CD4-positive, alpha-beta T cell treated with Interleukin-4 for 4 hours (primary cell): ENCODE measurements around the gene AFF1.
"Not testable (repeated sequence)": the region's sequence is repeated elsewhere in the genome, so short reads cannot be mapped to it uniquely, and the experiment has no call there.

ENCODE experiments used
- DNase-seq: peaks from one replicate; pipeline ENCODE4 v3.0.0-alpha.2; 2020

Gene AFF1

DNA sequence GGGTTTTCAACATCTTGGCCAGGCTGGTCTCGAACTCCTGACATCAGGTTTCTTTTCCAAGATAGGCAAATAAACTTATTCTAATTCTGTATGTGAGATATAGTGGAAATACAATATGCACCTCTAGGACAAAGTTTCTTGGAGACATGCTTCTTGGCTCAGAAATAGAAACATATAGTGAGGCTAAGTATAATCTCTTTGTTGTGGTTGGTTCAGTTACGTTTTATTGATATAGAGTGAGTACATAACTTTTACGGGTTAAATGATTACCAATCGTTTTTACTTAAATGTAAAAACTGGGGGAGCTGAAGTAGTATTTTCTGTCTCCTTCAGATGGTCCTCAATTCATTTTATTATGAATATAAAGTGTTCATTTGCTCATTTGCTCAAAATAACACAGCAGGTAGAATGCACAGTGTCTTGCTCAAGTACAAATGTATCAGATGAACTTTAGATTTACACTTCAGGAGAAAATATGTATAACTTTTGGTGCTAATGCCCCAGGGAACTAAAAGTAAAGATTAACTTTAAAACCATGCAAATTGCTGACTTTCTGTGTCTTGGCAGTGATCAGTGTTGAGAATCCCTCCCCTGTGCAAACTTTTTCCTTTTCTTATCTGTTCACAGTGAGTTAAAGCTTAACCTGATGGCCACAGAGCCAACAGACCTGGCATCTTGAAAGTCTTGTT is 77.6 kb downstream of the AFF1 start:
- no peak for DNase-seq

DNA sequence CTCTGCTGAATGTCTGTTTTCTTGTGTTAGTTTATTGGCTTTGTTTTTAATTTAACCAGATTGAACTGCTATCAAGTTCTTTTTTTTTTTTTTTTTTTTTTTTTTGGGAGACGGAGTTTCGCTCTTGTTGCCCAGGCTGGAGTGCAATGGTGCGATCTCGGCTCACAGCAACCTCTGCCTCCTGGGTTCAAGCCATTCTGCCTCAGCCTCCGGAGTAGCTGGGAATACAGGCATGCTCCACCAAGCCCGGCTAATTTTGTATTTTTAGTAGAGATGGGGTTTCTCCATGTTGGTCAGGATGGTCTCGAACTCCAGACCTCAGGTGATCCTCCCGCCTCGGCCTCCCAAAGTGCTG is 78.1 kb downstream of the AFF1 start:
- not testable (repeated sequence) for DNase-seq

DNA sequence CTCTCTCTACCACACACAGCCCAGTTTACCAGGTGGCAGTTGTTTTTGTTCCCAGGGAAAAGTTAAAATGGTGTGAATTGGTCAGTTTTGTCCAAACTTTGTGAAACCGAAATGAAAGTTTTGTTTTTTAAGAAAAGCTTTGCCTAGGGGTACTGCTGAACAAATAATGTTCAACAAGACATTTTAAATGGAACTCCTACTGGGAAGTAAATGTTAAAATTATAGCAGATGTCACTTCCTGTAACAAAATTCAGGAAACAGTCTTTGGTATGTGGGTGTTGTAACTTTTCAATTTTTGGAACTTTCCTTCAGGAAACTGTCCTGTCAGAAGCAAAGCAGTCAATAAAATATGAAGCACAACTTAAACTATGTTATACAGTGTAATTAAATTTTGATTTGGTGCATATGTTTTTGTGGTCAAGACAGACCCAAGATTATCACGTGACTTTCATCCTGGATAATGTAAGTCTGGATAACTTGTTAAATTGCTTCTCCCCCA is 79.5 kb downstream of the AFF1 start:
- no peak for DNase-seq

DNA sequence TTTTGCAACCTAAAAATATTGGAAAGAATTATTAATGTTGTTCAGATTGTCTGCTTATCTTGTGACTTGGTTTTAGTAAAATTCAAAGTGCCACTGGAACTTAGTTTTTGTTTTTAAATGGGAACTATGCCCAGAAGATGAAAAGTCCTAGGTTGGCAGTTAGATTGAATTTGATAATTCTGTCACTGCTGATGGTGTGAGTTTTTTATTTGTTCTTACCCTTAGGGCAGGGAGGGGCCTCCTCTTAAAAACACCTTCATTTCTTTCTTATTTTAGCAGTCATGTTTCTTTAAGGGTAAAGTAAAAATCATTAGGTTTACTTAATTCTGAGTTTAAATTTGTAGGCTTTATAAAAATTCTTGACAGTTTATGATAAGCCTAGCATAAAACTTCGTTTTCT is 80.6 kb downstream of the AFF1 start:
- no peak for DNase-seq

DNA sequence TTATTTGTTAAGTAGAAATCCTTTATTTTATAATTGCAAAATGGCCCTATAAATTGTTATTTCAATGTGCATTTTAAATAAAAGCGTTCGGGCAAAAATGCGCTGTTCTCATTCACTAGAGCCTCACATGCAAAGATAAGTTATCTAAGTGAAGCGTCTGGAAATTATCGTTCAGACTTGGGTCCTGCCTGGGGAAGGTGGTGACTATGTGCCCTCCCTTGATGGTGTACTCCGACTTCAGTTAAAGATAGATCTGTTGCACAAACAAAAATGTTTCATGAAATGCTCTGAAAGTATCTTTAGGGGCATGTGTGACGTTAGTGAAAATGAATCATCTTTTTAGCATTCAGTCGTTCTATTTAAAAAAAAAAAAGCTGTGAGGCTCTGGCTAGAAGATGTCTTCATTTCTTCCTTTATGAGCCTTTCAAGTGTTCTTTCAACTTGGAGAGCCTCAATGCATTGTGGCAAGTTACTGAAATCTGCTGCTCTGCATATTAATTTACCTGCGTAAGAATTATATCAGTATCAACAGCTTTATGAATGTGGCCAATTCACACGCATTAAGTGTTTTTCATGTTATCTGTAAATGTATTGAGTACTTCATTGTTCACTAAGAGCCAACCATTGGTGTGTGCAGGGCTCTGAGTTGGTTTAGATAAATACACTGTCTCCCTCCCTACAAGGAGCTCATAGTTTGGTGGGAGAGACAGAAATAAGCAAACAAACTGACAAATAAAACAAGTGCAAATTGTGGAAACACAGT is 83.0 kb downstream of the AFF1 start:
- DNase-seq = no peak

DNA sequence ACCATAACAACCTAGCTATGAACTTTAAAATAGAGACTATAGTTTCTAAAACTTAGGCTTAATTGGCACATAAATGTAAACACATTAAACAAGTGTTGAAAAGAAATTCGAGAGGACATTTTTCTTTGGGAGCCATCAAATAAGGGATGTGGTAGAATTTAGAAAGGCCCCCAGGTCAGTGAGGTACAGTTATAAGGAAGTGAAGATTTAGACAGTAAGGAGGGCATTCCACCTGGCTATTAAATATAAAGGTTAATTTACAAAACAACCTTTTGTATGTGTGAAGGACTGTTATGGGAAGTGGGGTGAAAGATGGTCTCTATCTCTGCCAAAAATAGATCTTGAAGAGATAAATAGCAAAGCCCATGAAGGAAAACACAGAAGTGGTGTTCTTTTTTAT is 83.9 kb downstream of the AFF1 start:
- no peak for DNase-seq

DNA sequence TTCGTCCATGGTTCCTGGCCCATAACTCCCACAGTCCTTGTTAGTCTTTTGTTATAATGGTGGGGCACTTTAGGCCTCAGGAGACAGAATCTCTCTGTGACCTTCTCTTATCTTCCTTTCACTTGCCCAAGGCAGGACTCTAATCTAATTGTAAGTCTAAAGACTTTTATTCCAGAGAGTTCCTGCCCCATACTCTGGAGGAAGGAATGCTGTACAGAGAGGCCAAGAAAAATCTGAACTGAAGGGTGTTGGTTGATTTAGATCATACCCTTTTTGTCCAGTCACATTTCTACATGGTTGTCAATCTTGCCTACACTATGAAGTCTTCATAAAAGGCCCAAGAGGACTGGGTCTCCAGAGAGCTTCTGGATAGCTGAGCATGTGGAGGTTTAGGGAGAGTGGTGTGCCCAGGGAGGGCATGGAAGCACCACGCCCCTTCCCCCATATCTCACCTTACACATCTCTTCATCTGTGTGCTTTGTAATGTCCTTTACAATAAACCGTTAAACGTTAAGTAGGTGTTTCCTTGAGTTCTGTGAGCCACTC is 84.5 kb downstream of the AFF1 start:
- no peak for DNase-seq

DNA sequence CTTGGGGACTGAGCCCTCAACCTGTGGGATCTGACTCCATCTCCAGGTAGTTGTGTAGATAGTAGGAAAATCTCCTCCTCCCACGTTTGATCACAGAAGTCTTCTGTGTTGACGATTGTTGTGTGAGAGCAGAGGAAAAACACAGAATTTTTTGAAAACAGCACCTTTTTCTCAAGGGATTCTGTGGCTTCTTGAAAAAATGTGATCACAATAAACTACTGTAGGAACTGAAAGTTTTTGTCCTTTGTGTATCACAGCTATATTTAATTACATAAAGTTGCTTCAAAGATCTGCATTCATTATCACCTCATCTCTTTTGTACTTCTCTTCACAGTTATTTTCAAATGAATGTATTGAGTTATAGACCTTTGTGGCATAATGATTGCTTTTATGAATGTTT is 85.1 kb downstream of the AFF1 start:
- no peak for DNase-seq

DNA sequence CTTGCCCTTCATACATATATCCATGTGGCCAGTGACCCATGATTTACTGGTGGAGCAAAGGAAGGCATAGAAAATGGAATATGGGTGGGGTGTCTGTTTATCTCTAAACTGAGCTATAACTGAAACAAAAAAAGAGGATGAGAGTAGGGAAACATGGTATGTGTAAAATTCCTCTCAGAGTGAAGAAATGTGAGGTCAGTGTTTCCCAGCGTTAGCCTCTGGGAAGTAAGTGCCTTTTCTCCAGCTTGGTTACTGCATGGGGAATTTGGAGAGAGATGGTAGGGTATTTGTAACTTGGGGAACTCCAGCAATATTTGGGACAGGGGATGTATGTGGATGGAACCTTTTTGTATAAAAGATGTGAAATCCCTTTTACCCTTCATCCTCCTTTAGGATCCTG is 89.4 kb downstream of the AFF1 start:
- no peak for DNase-seq

DNA sequence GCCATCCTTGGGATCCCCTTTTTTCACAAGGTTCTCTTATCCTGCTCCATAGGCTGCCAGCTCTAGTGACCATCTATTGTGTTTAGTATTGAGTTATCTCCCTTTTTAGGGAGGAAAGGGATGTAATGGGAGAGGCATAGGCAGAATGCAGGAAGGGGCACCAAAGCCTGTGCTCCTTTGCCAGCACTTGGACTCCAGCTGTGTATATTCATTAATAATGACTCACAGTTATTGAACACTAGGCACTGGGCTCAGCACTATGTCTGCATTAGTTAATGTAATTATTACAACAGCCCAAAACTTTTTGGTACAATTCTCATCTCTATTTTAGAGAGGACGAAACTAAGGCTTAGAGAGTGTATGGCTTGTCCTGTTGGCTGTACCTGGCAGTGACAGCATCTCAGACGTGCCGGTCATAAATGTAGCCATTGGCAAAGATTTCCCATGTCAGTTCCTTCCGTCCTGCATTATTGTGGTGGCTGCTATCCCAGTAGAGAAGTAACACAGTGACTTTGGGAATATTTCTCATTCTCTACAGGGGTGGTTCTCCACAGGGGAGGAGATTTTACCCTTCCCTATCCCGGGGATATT is 90.3 kb downstream of the AFF1 start:
- no peak for DNase-seq

DNA sequence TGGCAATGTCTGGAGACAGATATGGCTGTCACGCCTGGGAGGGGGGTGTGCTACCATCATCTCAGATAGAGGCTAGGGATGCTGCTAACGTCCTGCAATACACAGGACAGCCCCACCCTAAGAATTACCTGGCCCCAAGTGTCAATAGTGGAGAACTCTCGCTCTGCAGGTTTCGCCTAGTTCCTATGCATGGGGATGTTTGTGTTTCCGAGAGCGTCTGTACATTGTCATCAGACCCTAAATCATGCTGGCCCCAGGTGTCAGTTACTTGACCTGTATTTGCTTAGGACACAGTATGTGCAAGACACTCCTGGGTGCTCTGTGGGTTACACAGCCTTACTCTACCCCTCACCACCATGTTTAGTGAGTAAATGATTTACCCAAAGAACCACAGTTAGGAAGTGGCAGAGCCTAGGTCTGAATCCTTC is 90.8 kb downstream of the AFF1 start:
- no peak for DNase-seq

DNA sequence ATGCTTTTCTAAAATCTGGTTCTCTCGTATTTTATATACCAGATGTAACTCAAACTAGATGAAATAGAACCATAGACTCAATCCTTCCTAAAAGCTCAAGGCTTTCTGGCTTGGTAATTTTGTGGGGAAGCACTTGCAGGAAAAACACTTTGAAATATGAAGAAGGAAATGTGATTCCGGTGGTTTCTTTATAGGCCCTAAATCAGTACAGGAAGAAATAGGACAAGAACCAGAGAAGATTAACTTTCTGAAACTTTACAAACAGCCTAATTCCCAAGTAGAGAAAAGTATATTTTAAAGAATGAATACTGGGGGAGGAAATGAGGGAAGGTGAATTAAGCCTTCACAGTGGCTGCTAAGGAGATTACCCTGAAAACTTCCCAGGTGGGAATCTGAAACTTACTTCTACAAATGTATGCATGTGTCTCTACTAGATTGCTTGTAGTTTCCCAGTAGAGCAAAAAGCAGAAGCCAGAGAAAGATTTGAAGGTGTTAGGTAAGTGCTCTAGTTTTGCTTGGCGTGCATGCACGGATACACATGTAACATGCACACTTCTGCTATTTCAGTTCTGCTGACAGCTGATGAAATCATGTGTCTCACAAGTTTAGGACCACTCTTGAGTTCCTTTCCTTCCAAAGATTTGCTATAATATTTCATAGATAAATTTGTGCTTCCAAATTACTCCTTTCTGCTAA is 92.1 kb downstream of the AFF1 start:
- no peak for DNase-seq

DNA sequence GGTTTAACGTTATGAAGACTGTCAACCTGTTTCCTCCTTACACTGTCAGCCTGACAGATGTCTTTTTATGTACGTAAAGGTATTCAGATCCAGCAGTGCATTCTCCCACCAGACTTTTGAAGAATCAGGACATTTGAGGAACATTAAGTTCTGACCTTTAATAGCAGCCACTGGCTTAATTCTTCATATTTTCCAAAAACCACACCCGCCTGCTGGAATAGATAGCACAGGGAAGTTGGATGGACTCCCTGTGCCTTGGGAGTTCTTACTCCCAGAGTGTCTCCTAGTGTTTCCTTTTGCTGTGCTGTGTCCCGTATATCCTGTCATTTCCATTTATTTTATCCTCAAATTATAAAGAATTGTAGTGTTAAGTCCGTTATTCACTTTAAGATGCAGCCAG is 94.5 kb downstream of the AFF1 start:
- no peak for DNase-seq

DNA sequence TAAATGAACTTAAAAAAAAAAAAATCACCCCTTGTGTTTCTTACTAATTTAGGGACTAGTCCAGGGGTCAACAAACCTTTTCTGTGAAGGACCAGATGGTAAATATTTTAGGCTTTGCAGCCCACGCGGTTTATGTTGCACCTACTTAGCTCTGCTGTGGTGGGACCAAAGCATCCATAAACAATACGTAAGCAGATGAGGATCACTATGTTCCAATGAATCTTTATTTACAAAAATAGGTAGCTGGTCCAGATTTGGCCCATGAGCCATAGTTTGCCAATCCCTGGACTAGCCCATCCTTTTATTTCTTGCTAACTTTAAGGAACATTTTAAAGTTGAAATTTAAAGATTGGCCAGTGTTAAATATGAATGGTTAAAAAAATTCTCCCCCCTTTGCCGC is 95.3 kb downstream of the AFF1 start:
- no peak for DNase-seq

DNA sequence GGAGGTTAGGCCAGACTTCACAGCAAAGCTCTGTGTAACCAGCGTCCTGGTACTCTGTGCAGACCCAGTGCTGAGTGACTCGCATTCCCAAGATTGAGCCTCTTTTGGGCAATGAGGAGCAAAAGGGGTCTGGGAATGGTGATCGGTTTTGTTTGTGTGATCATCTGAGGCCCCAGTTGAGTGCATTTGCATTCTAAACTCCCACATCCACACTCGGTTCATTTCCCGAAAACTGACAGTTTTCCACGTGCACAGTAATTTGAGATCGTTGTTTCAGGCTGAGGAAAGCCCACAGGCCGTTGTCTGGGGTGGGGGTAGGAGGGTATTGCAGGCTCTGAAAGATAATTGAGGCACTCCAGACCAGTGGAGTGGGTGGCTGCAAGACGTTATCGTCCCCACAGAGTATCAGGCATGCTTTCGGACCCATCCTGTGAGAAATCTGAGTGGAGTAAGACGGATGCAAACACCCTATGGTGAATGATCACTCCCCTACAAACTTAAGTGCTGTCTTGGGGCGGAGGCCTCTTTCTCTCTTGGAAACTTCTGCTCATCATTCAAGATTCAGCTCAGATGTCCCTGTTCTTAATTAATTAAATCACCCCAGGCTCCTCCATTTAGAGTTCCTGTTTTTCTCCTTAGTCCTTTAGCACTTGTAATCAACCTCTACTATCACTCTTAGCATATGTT is 96.1 kb downstream of the AFF1 start:
- no peak for DNase-seq

DNA sequence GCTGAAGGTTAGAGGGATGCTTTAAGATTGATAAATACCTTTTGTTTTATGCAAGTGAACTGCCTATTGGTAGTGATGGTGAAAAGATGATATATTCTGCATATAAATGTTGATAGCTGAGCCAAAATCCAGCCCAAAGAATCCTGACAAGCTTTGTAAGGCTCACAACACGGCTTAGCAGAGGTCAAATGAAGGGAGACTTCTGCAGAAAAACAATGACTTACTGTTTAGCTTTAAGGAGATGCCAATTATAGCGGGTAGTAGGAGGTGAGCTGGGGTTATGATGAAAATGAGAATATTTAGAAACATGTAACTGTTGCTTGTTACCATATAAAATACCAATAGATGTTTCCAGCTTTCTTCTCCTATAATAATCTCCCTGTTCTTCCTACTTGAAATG is 97.1 kb downstream of the AFF1 start:
- no peak for DNase-seq

DNA sequence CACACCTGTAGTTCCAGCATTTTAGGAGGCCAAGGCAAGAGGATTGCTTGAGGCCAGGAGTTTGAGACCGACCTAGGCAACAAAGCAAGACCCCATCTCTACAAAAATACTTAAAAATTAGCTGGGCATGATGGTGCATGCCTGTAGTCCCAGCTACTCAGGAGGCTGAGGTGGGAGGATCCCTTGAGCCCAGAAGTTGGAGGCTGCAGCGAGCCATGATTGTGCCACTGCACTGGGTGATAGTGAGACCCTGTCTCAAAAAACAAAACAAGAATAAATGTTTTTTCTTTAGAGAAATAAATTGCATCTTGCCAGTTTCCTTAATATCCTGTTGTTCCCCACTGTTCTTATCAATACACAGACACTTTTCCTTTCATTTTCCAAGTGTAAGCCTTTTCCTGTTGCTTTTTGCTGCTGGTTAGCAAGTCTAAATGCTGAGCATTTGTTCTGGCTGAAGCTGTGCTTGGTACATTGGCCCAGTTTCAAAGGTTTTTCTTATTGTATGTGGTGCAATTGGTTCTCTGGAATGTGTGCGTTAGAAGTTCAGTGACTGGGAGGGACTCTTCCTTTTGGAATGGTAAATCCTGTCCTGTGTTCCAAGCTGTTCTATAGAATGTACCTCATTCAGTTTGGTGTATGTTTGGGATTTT is 98.2 kb downstream of the AFF1 start:
- no peak for DNase-seq

DNA sequence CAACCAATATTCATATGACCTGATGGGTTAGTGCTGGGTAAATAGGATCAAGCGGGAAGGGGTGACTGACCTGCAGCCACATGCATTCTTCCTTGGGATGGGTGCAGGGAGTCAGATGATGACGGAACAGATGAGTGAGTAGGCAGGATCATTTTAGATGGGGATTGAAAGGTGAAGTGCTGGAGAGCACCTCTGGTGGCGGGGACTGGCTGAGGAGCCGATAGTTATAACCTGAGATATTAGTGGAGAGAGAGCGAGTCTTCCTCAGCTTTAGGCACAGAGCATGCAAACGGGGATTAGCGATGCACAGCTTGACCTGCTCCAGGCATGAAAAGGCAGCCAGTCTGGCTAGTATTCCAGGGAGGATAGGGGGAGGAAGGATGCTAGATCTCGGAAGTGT is 99.1 kb downstream of the AFF1 start:
- no peak for DNase-seq

DNA sequence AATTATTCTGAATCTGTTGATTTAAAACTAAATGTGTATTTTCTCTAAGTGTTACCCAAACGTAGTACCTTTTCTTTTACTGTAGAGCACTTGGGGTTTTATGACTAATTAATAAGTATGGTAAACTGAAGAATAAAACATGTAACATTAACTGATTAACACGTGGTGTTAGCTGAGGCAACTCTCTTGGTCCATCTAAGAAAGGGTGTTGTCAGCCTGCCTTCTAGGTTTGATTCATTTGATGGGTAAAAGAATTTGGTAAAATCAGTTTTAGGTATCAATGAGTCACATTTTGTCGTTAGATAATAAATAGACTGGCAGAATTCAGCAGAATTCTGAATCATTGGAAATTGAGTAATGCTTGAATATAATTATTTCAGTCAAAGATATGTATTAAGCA is 99.7 kb downstream of the AFF1 start:
- DNase-seq = peak; percentile 31

DNA sequence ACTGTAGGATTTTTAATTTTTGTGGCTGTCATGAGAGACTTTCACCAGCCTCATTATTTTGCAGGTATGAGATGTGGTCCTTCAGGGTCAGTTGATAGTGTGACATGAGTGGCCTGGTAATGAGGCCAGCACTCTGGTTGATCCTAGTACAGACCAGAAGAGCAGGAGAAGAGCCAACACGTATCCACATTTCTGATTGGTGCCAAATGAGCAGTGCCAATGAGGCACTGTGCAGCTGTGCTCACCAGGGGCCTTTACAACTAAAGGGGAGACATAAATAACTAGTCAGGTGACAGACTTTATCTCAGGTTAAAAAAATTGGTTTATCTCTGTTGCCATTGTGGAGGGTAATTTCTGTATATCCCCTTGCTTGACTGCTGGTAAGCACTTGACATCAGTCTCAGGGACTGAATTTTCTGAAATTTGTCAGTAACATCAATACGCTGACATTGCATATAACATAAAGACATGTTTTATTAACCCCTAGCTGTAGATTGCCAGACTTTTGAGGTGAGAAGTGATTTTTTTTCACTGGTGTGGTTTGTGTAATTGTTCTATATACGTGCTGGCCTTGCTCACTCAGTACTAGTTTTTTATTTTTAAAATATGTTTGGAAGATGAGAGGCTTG is 101.2 kb downstream of the AFF1 start:
- no peak for DNase-seq

DNA sequence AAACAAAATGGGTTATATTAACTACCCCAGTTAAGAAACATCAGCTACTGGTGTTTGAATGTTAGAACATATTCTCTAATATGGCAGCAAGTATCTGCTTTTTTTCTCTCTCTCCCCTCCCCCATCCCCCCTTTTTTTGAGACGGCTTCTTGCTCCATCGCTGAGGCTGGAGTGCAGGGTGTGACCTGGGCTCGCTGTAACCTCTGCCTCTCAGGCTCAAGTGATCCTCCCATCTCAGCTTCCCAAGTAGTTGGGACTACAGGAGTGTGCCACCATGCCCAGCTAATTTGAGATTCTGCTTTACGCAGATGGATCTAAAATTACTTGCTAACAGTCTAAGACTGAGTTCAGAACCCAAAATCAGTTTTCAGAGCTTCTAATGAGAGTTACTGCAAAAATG is 101.9 kb downstream of the AFF1 start:
- DNase-seq = no peak

DNA sequence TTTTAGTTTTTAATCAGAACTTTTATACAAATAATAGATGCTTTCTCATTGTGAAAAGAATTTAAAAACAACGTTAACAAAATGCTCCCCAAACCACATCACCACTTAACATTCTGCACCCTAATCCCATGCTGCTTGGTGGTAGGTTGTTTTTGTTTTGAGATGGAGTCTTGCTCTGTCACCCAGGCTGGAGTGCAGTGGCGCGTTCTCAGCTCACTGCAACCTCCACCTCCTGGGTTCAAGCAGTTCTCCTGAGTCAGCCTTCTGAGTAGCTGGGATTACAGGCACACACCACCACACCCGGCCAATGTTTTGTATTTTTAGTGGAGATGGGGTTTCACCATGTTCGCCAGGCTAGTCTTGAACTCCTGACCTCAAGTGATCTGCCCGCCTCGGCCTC is 102.4 kb downstream of the AFF1 start:
- DNase-seq = not testable (repeated sequence)
